ENCODE measurements around the gene CYP8B1.

Gene CYP8B1

GRCh38 chr3:42875325-42876151 lies at the start of gene CYP8B1:
TSS of gene CYP8B1 (minus strand) at chr3:42875879. CDS start at chr3:42875816, 63 bp downstream.
- TF ChIP-seq CTCF (IDR thresholded peaks at IDR 0.05), result no peak

GRCh38 chr3:42923606-42924005 lies 47.9 kb upstream of the CYP8B1 start:
- TF ChIP-seq CTCF (IDR thresholded peaks at IDR 0.05), result no peak

GRCh38 chr3:42914771-42915515 lies 39.3 kb upstream of the CYP8B1 start:
- TF ChIP-seq CTCF (IDR thresholded peaks at IDR 0.05), result no peak

- TF ChIP-seq CTCF (IDR thresholded peaks at IDR 0.05), result no peak
Observed at GRCh38 chr3:42911551-42911950, 35.9 kb upstream of the CYP8B1 start.

- TF ChIP-seq CTCF (IDR thresholded peaks at IDR 0.05), result no peak
Observed at GRCh38 chr3:42908675-42909074, 33.0 kb upstream of the CYP8B1 start.

- no peak for TF ChIP-seq CTCF (IDR thresholded peaks at IDR 0.05)
Observed at GRCh38 chr3:42906848-42907183, 31.1 kb upstream of the CYP8B1 start.

- TF ChIP-seq CTCF (IDR thresholded peaks at IDR 0.05), result no peak
Observed at GRCh38 chr3:42906070-42906847, 30.6 kb upstream of the CYP8B1 start, which contains the start of gene ZNF662. TSS of gene ZNF662 (plus strand) at chr3:42906142. CDS start at chr3:42908115, 1,973 bp downstream.
